B cell (primary cell): Measurements from ENCODE around the gene AKT2.

ENCODE experiments used
- CTCF ChIP-seq: fragments of 200-600 bp; IDR thresholded peaks from one replicate; pipeline ENCODE4 v1.8.0; 2022; ENCODE audit warnings: antibody characterized with exemption, mild to moderate bottlenecking
- EZH2 ChIP-seq: IDR thresholded peaks from 2 replicates; pipeline ENCODE4 v1.6.1; 2012; ENCODE audit warnings: borderline replicate concordance, low read depth, mild to moderate bottlenecking, moderate library complexity, low read length; ENCODE audit not compliant: insufficient read depth, poor library complexity, severe bottlenecking

- TF ChIP-seq CTCF = no peak
- TF ChIP-seq EZH2 = no peak
Observed at GRCh38 chr19:40303765-40304164, 18.6 kb upstream of the AKT2 start.
